ENCODE measurements around the gene MORN4.

Gene MORN4

DNA sequence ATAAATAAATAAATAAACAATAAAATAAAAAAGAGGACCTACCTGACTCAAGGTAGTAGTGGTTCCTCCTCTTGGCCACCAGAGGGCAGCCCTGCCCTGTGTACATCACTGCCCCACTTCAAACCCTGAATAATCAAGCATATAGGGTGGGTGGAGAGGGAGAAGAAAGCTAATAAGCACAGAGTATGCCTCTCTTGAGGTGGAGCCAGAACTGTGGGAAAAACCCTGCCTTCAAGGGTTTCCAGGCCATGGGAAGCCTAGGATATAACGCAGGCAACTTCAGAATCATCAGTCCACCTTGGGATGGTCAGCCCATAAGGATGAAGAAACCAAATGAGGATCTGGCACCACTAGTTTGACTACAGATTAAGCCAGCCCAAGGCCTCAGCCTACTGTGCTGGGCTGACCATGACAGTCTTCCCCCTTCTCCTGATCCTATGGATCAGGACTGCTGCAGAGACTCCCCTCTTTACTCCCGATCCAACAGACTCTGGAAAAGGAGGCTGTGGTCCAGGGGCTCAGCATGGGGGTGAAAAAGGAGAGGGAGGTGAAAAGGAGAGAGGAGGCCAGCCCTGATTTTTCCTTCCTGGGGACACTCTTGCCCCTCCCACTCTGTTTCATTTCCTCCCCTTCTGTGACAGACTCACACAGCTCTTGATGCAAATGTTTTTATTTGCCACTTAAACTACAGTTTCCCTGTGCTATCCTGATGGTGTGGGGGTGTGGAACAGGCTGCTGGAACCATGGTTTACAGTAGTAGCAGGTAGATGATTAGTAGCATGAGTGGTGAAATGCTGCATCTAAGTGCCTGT lies 43.7 kb upstream of the MORN4 start (continued):
- TF ChIP-seq, protein P1, sequence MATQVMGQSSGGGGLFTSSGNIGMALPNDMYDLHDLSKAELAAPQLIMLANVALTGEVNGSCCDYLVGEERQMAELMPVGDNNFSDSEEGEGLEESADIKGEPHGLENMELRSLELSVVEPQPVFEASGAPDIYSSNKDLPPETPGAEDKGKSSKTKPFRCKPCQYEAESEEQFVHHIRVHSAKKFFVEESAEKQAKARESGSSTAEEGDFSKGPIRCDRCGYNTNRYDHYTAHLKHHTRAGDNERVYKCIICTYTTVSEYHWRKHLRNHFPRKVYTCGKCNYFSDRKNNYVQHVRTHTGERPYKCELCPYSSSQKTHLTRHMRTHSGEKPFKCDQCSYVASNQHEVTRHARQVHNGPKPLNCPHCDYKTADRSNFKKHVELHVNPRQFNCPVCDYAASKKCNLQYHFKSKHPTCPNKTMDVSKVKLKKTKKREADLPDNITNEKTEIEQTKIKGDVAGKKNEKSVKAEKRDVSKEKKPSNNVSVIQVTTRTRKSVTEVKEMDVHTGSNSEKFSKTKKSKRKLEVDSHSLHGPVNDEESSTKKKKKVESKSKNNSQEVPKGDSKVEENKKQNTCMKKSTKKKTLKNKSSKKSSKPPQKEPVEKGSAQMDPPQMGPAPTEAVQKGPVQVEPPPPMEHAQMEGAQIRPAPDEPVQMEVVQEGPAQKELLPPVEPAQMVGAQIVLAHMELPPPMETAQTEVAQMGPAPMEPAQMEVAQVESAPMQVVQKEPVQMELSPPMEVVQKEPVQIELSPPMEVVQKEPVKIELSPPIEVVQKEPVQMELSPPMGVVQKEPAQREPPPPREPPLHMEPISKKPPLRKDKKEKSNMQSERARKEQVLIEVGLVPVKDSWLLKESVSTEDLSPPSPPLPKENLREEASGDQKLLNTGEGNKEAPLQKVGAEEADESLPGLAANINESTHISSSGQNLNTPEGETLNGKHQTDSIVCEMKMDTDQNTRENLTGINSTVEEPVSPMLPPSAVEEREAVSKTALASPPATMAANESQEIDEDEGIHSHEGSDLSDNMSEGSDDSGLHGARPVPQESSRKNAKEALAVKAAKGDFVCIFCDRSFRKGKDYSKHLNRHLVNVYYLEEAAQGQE (tag by site-specific recombination; IDR thresholded peaks at IDR 0.05): no peak
- TF ChIP-seq ZNF660 (tag by site-specific recombination; IDR thresholded peaks at IDR 0.05) (peak; percentile 64; the same call in 1 of the 2 replicates), SP2 (tag by site-specific recombination; IDR thresholded peaks at IDR 0.05) (no peak), ZNF366 (tag by site-specific recombination; conservative IDR thresholded peaks at IDR 0.05) (0 out of 2 replicates have a peak, but pooled peaks have one; percentile 9), ZNF664 (tag by site-specific recombination; IDR thresholded peaks at IDR 0.05) (no peak), KLF16 (tag by site-specific recombination; IDR thresholded peaks at IDR 0.05) (no peak), ZNF792 (tag by site-specific recombination; IDR thresholded peaks at IDR 0.05) (no peak), IKZF3 (tag by site-specific recombination; IDR thresholded peaks at IDR 0.05) (no peak), SP3 (tag by site-specific recombination; IDR thresholded peaks at IDR 0.05) (no peak), ZNF146 (tag by site-specific recombination; IDR thresholded peaks at IDR 0.05) (no peak), MYNN (tag by site-specific recombination; IDR thresholded peaks at IDR 0.05; ENCODE audit: borderline replicate concordance) (no peak), ZNF658 (tag by site-specific recombination; IDR thresholded peaks at IDR 0.05) (no peak), ZNF654 (tag by site-specific recombination; IDR thresholded peaks at IDR 0.05; ENCODE audit: low read depth) (peak; percentile 93), ZNF24 (tag by site-specific recombination; IDR thresholded peaks at IDR 0.05) (no peak), ZNF571 (tag by site-specific recombination; IDR thresholded peaks at IDR 0.05) (no peak), ZNF843 (tag by site-specific recombination; IDR thresholded peaks at IDR 0.05) (no peak), ZNF175 (tag by site-specific recombination; IDR thresholded peaks at IDR 0.05) (no peak), ZNF2 (tag by site-specific recombination; IDR thresholded peaks at IDR 0.05) (peak; percentile 84), ZNF530 (tag by site-specific recombination; IDR thresholded peaks at IDR 0.05; ENCODE audit: low read depth) (no peak), BCL11A (tag by site-specific recombination; IDR thresholded peaks at IDR 0.05; ENCODE audit: low read depth) (no peak)
- TF ChIP-seq, protein P2, sequence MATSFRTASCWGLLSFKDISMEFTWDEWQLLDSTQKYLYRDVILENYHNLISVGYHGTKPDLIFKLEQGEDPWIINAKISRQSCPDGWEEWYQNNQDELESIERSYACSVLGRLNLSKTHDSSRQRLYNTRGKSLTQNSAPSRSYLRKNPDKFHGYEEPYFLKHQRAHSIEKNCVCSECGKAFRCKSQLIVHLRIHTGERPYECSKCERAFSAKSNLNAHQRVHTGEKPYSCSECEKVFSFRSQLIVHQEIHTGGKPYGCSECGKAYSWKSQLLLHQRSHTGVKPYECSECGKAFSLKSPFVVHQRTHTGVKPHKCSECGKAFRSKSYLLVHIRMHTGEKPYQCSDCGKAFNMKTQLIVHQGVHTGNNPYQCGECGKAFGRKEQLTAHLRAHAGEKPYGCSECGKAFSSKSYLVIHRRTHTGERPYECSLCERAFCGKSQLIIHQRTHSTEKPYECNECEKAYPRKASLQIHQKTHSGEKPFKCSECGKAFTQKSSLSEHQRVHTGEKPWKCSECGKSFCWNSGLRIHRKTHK (tag by site-specific recombination; IDR thresholded peaks at IDR 0.05): no peak
- TF ChIP-seq, protein P3, sequence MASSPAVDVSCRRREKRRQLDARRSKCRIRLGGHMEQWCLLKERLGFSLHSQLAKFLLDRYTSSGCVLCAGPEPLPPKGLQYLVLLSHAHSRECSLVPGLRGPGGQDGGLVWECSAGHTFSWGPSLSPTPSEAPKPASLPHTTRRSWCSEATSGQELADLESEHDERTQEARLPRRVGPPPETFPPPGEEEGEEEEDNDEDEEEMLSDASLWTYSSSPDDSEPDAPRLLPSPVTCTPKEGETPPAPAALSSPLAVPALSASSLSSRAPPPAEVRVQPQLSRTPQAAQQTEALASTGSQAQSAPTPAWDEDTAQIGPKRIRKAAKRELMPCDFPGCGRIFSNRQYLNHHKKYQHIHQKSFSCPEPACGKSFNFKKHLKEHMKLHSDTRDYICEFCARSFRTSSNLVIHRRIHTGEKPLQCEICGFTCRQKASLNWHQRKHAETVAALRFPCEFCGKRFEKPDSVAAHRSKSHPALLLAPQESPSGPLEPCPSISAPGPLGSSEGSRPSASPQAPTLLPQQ (tag by site-specific recombination; IDR thresholded peaks at IDR 0.05): 0 out of 2 replicates have a peak, but pooled peaks have one; percentile 34
- TF ChIP-seq, protein P4, sequence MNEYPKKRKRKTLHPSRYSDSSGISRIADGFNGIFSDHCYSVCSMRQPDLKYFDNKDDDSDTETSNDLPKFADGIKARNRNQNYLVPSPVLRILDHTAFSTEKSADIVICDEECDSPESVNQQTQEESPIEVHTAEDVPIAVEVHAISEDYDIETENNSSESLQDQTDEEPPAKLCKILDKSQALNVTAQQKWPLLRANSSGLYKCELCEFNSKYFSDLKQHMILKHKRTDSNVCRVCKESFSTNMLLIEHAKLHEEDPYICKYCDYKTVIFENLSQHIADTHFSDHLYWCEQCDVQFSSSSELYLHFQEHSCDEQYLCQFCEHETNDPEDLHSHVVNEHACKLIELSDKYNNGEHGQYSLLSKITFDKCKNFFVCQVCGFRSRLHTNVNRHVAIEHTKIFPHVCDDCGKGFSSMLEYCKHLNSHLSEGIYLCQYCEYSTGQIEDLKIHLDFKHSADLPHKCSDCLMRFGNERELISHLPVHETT (tag by site-specific recombination; IDR thresholded peaks at IDR 0.05): no peak
- TF ChIP-seq, protein P5, sequence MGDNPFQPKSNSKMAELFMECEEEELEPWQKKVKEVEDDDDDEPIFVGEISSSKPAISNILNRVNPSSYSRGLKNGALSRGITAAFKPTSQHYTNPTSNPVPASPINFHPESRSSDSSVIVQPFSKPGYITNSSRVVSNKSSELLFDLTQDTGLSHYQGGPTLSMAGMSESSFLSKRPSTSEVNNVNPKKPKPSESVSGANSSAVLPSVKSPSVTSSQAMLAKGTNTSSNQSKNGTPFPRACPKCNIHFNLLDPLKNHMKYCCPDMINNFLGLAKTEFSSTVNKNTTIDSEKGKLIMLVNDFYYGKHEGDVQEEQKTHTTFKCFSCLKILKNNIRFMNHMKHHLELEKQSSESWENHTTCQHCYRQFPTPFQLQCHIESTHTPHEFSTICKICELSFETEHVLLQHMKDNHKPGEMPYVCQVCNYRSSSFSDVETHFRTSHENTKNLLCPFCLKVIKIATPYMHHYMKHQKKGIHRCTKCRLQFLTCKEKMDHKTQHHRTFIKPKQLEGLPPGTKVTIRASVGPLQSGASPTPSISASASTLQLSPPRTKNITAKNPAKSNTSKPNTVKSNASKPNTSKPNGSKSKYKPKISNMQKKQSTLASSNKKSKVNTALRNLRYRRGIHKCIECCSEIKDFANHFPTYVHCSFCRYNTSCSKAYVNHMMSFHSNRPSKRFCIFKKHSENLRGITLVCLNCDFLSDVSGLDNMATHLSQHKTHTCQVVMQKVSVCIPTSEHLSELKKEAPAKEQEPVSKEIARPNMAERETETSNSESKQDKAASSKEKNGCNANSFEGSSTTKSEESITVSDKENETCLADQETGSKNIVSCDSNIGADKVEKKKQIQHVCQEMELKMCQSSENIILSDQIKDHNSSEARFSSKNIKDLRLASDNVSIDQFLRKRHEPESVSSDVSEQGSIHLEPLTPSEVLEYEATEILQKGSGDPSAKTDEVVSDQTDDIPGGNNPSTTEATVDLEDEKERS (tag by site-specific recombination; IDR thresholded peaks at IDR 0.05): no peak
- TF ChIP-seq, protein P6, sequence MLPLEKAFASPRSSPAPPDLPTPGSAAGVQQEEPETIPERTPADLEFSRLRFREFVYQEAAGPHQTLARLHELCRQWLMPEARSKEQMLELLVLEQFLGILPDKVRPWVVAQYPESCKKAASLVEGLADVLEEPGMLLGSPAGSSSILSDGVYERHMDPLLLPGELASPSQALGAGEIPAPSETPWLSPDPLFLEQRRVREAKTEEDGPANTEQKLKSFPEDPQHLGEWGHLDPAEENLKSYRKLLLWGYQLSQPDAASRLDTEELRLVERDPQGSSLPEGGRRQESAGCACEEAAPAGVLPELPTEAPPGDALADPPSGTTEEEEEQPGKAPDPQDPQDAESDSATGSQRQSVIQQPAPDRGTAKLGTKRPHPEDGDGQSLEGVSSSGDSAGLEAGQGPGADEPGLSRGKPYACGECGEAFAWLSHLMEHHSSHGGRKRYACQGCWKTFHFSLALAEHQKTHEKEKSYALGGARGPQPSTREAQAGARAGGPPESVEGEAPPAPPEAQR (tag by site-specific recombination; IDR thresholded peaks at IDR 0.05): no peak
